OCI-LY1 (cell line): Measurements from ENCODE around the gene MAP3K3.
A peak's percentile ranks its signal among the peaks of the same experiment; 100 is the strongest.

Source experiments
- H2AFZ ChIP-seq: fragments of 200-600 bp; sonication (generic), shearing (Covaris generic); 2 replicates; pipeline ENCODE4 v1.6.0; 2014; ENCODE audit warnings: antibody characterized with exemption, mild to moderate bottlenecking, low read length
- H3F3A ChIP-seq: fragments of 200-600 bp; sonication (generic), shearing (Covaris generic); 2 replicates; pipeline ENCODE4 v1.6.0; 2014; ENCODE audit warnings: mild to moderate bottlenecking, antibody characterized with exemption, low read length, moderate library complexity; ENCODE audit not compliant: insufficient read depth
- H3K27ac ChIP-seq: fragments of 200-600 bp; sonication (generic); 2 replicates; pipeline ENCODE4 v1.5.1; 2014; ENCODE audit warnings: low read length, mixed run types, mild to moderate bottlenecking, low read depth; ENCODE audit not compliant: poor library complexity, severe bottlenecking
- H3K27me3 ChIP-seq: fragments of 200-600 bp; sonication (generic); 2 replicates; pipeline ENCODE4 v1.6.0; 2014; ENCODE audit warnings: antibody characterized with exemption, mild to moderate bottlenecking, low read length, moderate library complexity; ENCODE audit not compliant: insufficient read depth
- H3K36me3 ChIP-seq: fragments of 200-600 bp; sonication (generic); 2 replicates; pipeline ENCODE4 v1.6.1; 2014; ENCODE audit warnings: mild to moderate bottlenecking, antibody characterized with exemption, low read length, moderate library complexity, mixed read lengths; ENCODE audit not compliant: insufficient read depth
- H3K4me1 ChIP-seq: fragments of 200-600 bp; sonication (generic); 2 replicates; pipeline ENCODE4 v1.5.1; 2014; ENCODE audit warnings: mild to moderate bottlenecking, low read length, moderate library complexity; ENCODE audit not compliant: insufficient read depth, severe bottlenecking
- H3K4me2 ChIP-seq: fragments of 200-600 bp; sonication (generic), shearing (Covaris generic); 2 replicates; pipeline ENCODE4 v1.6.1; 2014; ENCODE audit warnings: low read length
- H3K4me3 ChIP-seq: fragments of 200-600 bp; sonication (generic); 2 replicates; pipeline ENCODE4 v1.5.1; 2014; ENCODE audit warnings: low read length, low read depth, mild to moderate bottlenecking, mixed read lengths; ENCODE audit not compliant: poor library complexity, severe bottlenecking
- H3K79me2 ChIP-seq: fragments of 200-600 bp; shearing (Covaris generic); 2 replicates; pipeline ENCODE4 v1.6.1; 2016; ENCODE audit warnings: mixed run types, low read length, mixed read lengths; ENCODE audit not compliant: insufficient read depth
- H3K9ac ChIP-seq: fragments of 200-600 bp; sonication (generic), shearing (Covaris generic); 2 replicates; pipeline ENCODE4 v1.6.1; 2014; ENCODE audit warnings: mild to moderate bottlenecking, low read length, mixed read lengths
- H3K9me2 ChIP-seq: fragments of 200-600 bp; sonication (generic), shearing (Covaris generic); 2 replicates; pipeline ENCODE4 v1.6.1; 2014; ENCODE audit warnings: low read depth, mild to moderate bottlenecking, low read length, mixed read lengths
- H3K9me3 ChIP-seq: fragments of 200-600 bp; shearing (Covaris generic); 2 replicates; pipeline ENCODE4 v1.6.1; 2014; ENCODE audit warnings: low read length, mixed read lengths
- H4K20me1 ChIP-seq: fragments of 200-600 bp; sonication (generic), shearing (Covaris generic); 2 replicates; pipeline ENCODE4 v1.6.0; 2016; ENCODE audit warnings: mild to moderate bottlenecking, low read length; ENCODE audit not compliant: insufficient read depth
- EZH2 ChIP-seq: fragments of 200-600 bp; sonication (generic), shearing (Covaris generic); IDR thresholded peaks from 2 replicates; pipeline ENCODE4 v1.8.0; 2017; ENCODE audit warnings: borderline replicate concordance, mixed run types, mild to moderate bottlenecking, antibody characterized with exemption, low read length, moderate library complexity, mixed read lengths
- TF ChIP-seq, protein P1 (sequence below): fragments of 200-600 bp; sonication (generic), shearing (Covaris generic); IDR thresholded peaks from 2 replicates; pipeline ENCODE4 v1.5.1; 2017; ENCODE audit warnings: mild to moderate bottlenecking, antibody characterized with exemption, low read length, moderate library complexity, mixed read lengths

The MAP3K3 gene

DNA sequence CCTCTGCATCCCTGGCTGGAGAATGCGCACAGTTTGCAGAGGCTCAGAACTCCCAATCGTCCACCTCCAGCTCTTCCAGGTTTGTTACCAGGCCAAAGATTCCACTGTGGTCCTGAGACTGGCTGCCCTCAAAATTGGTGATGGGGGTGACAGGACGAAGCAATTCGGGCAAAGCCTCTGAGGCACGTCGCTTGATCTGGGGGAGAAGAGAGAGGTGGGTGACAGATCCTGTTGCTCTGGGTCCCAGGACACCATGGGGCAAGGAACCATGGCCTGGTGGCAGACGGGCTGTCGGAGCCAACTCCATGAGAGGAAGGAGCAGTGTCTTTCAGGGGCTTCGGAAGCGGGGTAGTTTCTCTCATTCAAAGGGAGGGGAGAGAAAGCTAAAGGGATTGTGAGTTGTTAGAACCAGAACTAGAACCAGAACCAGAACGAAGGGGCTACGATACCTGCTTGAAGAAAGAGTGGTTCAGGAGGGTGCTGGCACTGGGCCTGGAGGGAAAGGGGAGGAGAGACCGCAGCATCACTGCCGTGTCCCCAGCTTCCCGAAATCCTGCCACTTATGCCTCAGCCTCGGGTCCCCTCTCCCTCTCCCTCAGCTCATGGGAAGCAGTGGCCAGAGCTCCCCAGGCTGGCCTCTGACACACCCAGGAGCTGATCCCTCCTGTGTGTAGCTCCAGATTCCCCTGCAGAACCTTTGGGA lies 81.5 kb downstream of the MAP3K3 start:
- no peak overlapping the region for H2AFZ ChIP-seq
- TF ChIP-seq EZH2, result no peak
- H3K4me1 ChIP-seq, result peaks cover 64% of the 10 kb centered on the region
- no peaks in the 10 kb centered on the region for H4K20me1 ChIP-seq
- H3K9ac ChIP-seq, result peak overlapping the region; percentile 6; the same call in 1 of the 2 replicates
- H3K27ac ChIP-seq, result no peak overlapping the region
- no peaks in the 10 kb centered on the region for H3F3A ChIP-seq
- peak overlapping the region; percentile 64; the same call in 1 of the 2 replicates for H3K4me2 ChIP-seq
- no peak overlapping the region for H3K4me3 ChIP-seq
- H3K36me3 ChIP-seq, result peaks cover 52% of the 10 kb centered on the region
- no peaks in the 10 kb centered on the region for H3K9me3 ChIP-seq
- no peaks in the 10 kb centered on the region for H3K79me2 ChIP-seq
- no peaks in the 10 kb centered on the region for H3K9me2 ChIP-seq
- no peaks in the 10 kb centered on the region for H3K27me3 ChIP-seq

DNA sequence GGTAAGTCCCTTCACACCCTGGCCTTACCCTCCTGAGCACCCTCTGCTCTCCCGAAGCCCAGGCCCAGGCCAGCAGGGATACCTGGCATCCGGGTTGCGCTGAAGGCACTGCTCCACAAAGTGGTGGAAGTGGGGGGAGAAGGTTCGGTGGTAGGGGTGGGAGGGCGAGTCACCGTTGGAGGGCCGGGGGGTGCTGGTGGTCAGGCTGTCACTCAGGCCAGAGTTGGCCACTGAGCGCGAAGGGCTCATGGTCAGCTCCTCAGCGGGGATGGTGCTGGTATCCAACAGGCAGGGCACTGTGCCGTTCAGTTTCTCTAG lies 82.0 kb downstream of the MAP3K3 start:
- Histone ChIP-seq H4K20me1 (no peaks in the 10 kb centered on the region), H3K36me3 (peaks cover 53% of the 10 kb centered on the region; the same call in 1 of the 2 replicates), H3K4me2 (peak overlapping the region; percentile 64; the same call in 1 of the 2 replicates), H3K27me3 (no peaks in the 10 kb centered on the region), H3K9me2 (no peaks in the 10 kb centered on the region), H3K4me1 (peaks cover 64% of the 10 kb centered on the region), H3K27ac (no peak overlapping the region), H3K79me2 (no peaks in the 10 kb centered on the region), H3K4me3 (no peak overlapping the region), H2AFZ (no peak overlapping the region), H3F3A (no peaks in the 10 kb centered on the region), H3K9me3 (no peaks in the 10 kb centered on the region), H3K9ac (no peak overlapping the region; the same call in 1 of the 2 replicates)
- TF ChIP-seq, protein P1, sequence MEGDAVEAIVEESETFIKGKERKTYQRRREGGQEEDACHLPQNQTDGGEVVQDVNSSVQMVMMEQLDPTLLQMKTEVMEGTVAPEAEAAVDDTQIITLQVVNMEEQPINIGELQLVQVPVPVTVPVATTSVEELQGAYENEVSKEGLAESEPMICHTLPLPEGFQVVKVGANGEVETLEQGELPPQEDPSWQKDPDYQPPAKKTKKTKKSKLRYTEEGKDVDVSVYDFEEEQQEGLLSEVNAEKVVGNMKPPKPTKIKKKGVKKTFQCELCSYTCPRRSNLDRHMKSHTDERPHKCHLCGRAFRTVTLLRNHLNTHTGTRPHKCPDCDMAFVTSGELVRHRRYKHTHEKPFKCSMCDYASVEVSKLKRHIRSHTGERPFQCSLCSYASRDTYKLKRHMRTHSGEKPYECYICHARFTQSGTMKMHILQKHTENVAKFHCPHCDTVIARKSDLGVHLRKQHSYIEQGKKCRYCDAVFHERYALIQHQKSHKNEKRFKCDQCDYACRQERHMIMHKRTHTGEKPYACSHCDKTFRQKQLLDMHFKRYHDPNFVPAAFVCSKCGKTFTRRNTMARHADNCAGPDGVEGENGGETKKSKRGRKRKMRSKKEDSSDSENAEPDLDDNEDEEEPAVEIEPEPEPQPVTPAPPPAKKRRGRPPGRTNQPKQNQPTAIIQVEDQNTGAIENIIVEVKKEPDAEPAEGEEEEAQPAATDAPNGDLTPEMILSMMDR, result no peak
- TF ChIP-seq EZH2, result no peak

DNA sequence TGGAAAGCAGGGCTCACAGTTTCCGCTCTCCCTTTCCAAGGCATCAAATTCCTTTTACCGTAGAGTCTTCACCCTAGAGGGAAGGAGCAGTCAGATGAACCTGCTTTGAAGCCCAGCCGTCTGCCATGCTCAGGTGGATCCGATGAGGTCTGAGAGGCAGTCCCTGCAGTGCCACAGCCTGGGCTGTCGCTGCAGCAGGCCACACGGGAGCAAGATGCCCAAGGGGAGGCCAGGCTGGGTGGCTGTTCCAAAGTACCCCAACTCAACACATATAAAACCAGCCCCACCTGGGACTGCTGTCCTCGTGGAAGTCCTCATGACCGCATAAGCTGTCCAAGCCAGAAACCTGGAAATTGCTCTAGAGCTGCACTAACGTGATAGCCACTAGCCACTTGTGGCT lies 82.6 kb downstream of the MAP3K3 start:
- Histone ChIP-seq H3K4me2 (peak overlapping the region; percentile 5; the same call in 1 of the 2 replicates), H3K27me3 (no peaks in the 10 kb centered on the region), H3K9me2 (no peaks in the 10 kb centered on the region), H3K4me3 (no peak overlapping the region), H3K9ac (no peak overlapping the region), H3K4me1 (peaks cover 64% of the 10 kb centered on the region), H2AFZ (no peak overlapping the region), H3K36me3 (peaks cover 58% of the 10 kb centered on the region; the same call in 1 of the 2 replicates), H3K79me2 (no peaks in the 10 kb centered on the region), H3K27ac (peak overlapping the region; percentile 67), H3K9me3 (no peaks in the 10 kb centered on the region), H4K20me1 (no peaks in the 10 kb centered on the region), H3F3A (no peaks in the 10 kb centered on the region)
- TF ChIP-seq, protein P1, result no peak
- no peak for TF ChIP-seq EZH2

- Histone ChIP-seq H3K4me3 (no peak overlapping the region), H3K27me3 (no peaks in the 10 kb centered on the region), H2AFZ (no peak overlapping the region), H3K9me2 (no peaks in the 10 kb centered on the region), H3K79me2 (no peaks in the 10 kb centered on the region), H3F3A (no peaks in the 10 kb centered on the region), H3K36me3 (peaks cover 61% of the 10 kb centered on the region; the same call in 1 of the 2 replicates), H3K4me2 (no peak overlapping the region; the same call in 1 of the 2 replicates), H3K9ac (no peak overlapping the region), H4K20me1 (no peaks in the 10 kb centered on the region), H3K9me3 (no peaks in the 10 kb centered on the region), H3K27ac (peak overlapping the region; percentile 67), H3K4me1 (peaks cover 59% of the 10 kb centered on the region)
- TF ChIP-seq, protein P1, result no peak
- no peak for TF ChIP-seq EZH2
Measured at GRCh38 chr17:63705657-63706056, 83.4 kb downstream of the MAP3K3 start.
